ENCODE measurements around the gene TERF2IP.
A peak's percentile ranks its signal among the peaks of the same experiment; 100 is the strongest.

TERF2IP gene

DNA sequence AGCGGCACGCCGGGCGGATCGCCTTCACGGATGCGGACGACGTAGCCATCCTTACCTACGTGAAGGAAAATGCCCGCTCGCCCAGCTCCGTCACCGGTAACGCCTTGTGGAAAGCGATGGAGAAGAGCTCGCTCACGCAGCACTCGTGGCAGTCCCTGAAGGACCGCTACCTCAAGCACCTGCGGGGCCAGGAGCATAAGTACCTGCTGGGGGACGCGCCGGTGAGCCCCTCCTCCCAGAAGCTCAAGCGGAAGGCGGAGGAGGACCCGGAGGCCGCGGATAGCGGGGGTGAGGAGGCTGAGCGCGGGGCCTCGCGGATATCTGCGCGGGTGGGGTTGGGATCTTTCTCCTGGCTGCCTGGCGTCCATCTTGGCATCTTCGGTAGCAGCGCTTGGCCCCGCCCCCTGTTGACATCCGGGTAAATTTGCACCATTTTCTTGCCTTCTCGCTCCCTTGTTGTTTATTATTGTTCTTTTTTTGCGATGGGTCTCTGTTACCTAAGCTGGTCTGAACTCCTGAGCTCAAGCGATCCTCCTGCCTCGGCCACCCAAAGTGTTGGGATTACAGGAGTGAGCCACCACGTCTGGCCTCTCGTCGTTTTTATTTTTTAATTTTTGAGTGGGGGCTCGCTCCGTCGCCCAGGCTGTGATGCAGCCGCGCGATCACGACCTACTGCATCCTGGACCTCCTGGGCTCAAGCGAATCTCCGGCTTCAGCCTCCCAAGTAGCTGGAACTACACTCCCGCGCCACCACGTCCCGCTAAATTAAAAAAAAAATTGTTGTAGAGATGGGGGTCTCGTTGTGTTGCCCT is 898 bp downstream of the TERF2IP start:
- Histone ChIP-seq H3K4me1 (ENCODE audit: control insufficient read depth, insufficient read depth, low read length) (peaks cover 8% of the 10 kb centered on the region), H3K27me3 (ENCODE audit: control insufficient read depth, insufficient read depth, low read length) (no peaks in the 10 kb centered on the region), H3K36me3 (ENCODE audit: control insufficient read depth, insufficient read depth, low read length) (no peaks in the 10 kb centered on the region), H3K9ac (ENCODE audit: low read depth, low read length) (peak overlapping the region; percentile 88), H3K9me3 (ENCODE audit: control insufficient read depth, insufficient read depth, low read length) (no peaks in the 10 kb centered on the region), H3K4me3 (ENCODE audit: low read depth, low read length) (peak overlapping the region; percentile 96)

DNA sequence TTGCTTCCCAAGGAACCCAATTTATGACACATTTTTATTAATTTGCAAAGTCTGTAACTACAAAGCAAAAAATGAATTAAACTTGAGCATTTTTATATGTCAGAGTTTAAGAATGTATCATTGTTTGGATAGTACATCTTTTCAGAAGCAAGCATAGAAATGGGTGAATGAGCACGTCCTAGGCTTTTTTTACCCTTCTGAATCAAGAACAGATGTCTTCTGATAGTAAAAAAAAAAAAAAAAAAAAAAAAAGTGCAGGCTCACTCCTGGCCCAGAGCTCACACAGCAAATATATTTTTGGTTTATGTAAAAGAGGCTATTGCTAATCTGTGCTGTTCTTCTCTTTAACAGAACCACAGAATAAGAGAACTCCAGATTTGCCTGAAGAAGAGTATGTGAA is 6.3 kb downstream of the TERF2IP start:
- Histone ChIP-seq H3K36me3 (ENCODE audit: control insufficient read depth, insufficient read depth, low read length) (peaks cover 19% of the 10 kb centered on the region), H3K9me3 (ENCODE audit: control insufficient read depth, insufficient read depth, low read length) (no peaks in the 10 kb centered on the region), H3K27me3 (ENCODE audit: control insufficient read depth, insufficient read depth, low read length) (no peaks in the 10 kb centered on the region), H3K4me3 (ENCODE audit: low read depth, low read length) (no peak overlapping the region), H3K9ac (ENCODE audit: low read depth, low read length) (no peak overlapping the region), H3K4me1 (ENCODE audit: control insufficient read depth, insufficient read depth, low read length) (peaks cover 4% of the 10 kb centered on the region)

DNA sequence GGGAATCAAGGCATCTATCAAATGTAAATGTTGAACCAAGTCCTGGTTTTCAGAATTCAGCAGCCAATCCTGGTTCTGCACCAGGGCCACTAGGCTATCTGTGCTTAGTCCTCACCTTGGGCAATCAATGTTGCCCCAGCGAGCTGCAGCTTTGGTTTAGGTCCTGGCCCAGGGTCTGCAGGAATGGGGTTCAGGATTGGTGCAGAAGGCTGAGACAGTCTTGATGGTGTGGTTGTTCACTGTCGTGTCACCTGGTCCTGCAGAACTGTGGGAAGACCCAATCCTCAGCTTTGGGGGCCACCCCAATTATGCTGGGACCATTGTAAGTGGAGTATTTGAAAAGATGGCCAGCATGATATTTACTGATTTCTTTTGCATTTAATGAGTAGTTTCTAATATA is 10.6 kb downstream of the TERF2IP start:
- H3K4me3 ChIP-seq (ENCODE audit: low read depth, low read length): no peak overlapping the region
- no peaks in the 10 kb centered on the region for H3K4me1 ChIP-seq (ENCODE audit: control insufficient read depth, insufficient read depth, low read length)
- H3K36me3 ChIP-seq (ENCODE audit: control insufficient read depth, insufficient read depth, low read length): peaks cover 19% of the 10 kb centered on the region
- no peaks in the 10 kb centered on the region for H3K27me3 ChIP-seq (ENCODE audit: control insufficient read depth, insufficient read depth, low read length)
- no peak overlapping the region for H3K9ac ChIP-seq (ENCODE audit: low read depth, low read length)
- no peaks in the 10 kb centered on the region for H3K9me3 ChIP-seq (ENCODE audit: control insufficient read depth, insufficient read depth, low read length)

DNA sequence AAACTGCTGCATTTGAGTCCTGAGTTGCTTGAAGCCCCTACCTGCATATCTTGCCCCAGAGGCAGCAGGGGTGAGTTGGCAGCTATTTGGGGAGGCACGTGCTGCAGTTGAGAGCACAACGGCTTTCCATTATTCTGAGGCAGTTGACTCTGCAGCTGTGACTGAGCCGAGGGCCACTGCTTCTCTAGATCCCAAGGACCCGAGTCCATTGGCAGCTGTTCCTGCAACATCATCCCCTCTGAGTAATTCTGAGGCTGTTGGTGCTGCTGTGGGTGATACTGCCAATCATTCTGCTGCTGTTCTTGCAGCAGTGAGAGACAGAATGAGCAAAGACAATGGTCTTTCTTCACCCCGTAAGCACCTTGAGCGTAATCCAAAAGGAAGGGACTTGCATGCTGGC is 12.7 kb downstream of the TERF2IP start:
- Histone ChIP-seq H3K27me3 (ENCODE audit: control insufficient read depth, insufficient read depth, low read length) (no peaks in the 10 kb centered on the region), H3K4me3 (ENCODE audit: low read depth, low read length) (no peak overlapping the region), H3K9ac (ENCODE audit: low read depth, low read length) (no peak overlapping the region), H3K9me3 (ENCODE audit: control insufficient read depth, insufficient read depth, low read length) (no peaks in the 10 kb centered on the region), H3K4me1 (ENCODE audit: control insufficient read depth, insufficient read depth, low read length) (no peaks in the 10 kb centered on the region), H3K36me3 (ENCODE audit: control insufficient read depth, insufficient read depth, low read length) (peaks cover 17% of the 10 kb centered on the region)

DNA sequence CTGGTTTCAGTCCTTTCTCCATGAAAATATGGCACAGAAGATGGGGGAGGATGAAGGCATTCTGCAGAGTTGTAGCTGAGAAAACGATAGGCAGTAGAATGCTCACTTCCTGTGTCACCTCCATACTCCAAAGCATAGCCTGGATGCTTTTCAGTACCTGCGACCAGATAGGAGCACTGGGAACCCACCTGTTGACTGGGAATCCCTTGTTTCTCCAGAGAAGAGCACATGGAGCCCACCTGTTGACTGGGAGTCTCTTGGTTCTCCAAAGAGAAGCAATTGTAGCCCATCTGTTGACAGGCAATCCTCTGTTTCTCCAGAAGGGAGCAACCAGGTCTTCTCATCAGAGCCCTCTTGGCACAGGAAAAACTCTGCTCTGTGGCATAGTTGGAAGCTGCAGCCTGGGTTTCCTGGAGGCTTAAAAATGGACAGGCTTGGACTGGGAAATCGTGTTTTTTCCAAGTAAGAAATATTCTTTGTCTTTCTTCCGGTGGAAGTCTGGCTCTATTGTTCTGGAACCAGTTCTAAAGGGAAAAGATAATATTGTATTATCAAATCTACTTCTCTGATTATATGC is 13.2 kb downstream of the TERF2IP start:
- Histone ChIP-seq H3K9me3 (ENCODE audit: control insufficient read depth, insufficient read depth, low read length) (no peaks in the 10 kb centered on the region), H3K36me3 (ENCODE audit: control insufficient read depth, insufficient read depth, low read length) (peaks cover 12% of the 10 kb centered on the region)

DNA sequence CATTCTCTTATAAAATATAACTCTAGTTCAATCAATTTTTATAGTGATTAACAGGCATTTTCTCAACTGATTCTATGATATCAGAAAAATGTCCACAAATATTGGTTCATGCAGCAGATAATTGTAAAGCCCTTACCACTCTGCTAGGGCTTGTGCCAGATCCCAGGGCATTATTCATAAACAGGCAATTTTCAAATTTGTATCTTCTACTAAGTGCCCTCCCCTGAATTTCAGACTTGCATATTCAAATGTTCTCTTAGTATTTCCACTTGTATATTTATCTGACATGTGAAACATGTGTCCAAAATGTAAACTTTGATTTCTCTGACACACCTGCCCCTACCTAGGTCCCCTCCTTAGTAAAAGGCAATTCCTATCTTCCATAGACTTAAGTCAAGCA is 19.9 kb downstream of the TERF2IP start:
- H3K9me3 ChIP-seq (ENCODE audit: control insufficient read depth, insufficient read depth, low read length): no peaks in the 10 kb centered on the region
- no peak overlapping the region for H3K4me3 ChIP-seq (ENCODE audit: low read depth, low read length)
- no peak overlapping the region for H3K9ac ChIP-seq (ENCODE audit: low read depth, low read length)
- no peaks in the 10 kb centered on the region for H3K36me3 ChIP-seq (ENCODE audit: control insufficient read depth, insufficient read depth, low read length)
- no peaks in the 10 kb centered on the region for H3K4me1 ChIP-seq (ENCODE audit: control insufficient read depth, insufficient read depth, low read length)
- no peaks in the 10 kb centered on the region for H3K27me3 ChIP-seq (ENCODE audit: control insufficient read depth, insufficient read depth, low read length)

More for the DNA sequence above, 13.2 kb downstream of the TERF2IP start:
- Histone ChIP-seq H3K9ac (ENCODE audit: low read depth, low read length) (no peak overlapping the region), H3K4me3 (ENCODE audit: low read depth, low read length) (no peak overlapping the region), H3K4me1 (ENCODE audit: control insufficient read depth, insufficient read depth, low read length) (no peaks in the 10 kb centered on the region), H3K27me3 (ENCODE audit: control insufficient read depth, insufficient read depth, low read length) (no peaks in the 10 kb centered on the region)

DNA sequence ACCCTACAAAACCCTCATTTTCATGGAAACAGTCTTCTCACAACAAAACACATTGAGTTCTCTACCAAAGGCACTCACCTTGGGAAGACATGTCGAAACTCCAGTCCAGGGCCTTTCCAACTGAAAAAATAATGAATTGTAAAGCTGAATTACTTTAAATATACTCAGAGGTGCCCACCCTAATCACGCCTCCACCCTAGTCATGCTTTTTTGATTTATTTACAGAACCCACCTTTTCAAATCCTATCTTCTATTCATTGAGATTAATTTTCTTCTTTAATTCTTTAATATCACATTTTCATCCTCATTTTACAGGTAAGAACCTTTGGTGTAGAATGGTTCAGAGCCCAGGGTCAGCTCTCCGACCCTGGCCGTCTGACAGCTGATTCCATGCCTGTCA is 29.3 kb downstream of the TERF2IP start, which contains the start of gene CPHXL2:
CPHXL2 (minus strand) TSS at position 101 of the 400 bp plus-strand sequence; CDS start at position 91, 10 bp downstream.
- no peaks in the 10 kb centered on the region for H3K36me3 ChIP-seq (ENCODE audit: control insufficient read depth, insufficient read depth, low read length)
- no peaks in the 10 kb centered on the region for H3K4me1 ChIP-seq (ENCODE audit: control insufficient read depth, insufficient read depth, low read length)
- H3K9ac ChIP-seq (ENCODE audit: low read depth, low read length): no peak within 1 kb of the TSS
- H3K4me3 ChIP-seq (ENCODE audit: low read depth, low read length): no peak within 1 kb of the TSS
- H3K9me3 ChIP-seq (ENCODE audit: control insufficient read depth, insufficient read depth, low read length): no peaks in the 10 kb centered on the region
- no peaks in the 10 kb centered on the region for H3K27me3 ChIP-seq (ENCODE audit: control insufficient read depth, insufficient read depth, low read length)

DNA sequence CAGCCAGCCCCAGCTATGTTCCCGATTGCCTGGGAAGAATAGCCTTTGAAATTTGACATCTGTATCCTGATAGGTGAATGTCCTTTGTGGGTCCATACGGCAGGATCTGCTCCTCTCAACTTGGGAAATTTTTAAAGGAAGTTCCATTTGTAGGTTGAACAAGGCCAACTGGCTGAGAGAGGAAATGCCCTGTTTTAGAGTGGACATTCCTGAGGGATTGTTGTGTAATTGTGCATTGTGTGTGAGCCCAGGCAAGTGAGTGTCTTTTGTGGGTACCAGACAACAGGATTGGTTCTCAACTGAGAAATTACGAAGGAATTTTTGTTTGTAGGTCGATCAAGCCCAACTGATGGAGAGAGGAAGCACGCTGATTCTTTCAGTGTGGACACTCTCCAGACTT is 31.8 kb downstream of the TERF2IP start:
- Histone ChIP-seq H3K4me1 (ENCODE audit: control insufficient read depth, insufficient read depth, low read length) (no peaks in the 10 kb centered on the region), H3K36me3 (ENCODE audit: control insufficient read depth, insufficient read depth, low read length) (no peaks in the 10 kb centered on the region), H3K27me3 (ENCODE audit: control insufficient read depth, insufficient read depth, low read length) (no peaks in the 10 kb centered on the region), H3K9me3 (ENCODE audit: control insufficient read depth, insufficient read depth, low read length) (peaks cover 4% of the 10 kb centered on the region), H3K4me3 (ENCODE audit: low read depth, low read length) (no peak overlapping the region), H3K9ac (ENCODE audit: low read depth, low read length) (no peak overlapping the region)

DNA sequence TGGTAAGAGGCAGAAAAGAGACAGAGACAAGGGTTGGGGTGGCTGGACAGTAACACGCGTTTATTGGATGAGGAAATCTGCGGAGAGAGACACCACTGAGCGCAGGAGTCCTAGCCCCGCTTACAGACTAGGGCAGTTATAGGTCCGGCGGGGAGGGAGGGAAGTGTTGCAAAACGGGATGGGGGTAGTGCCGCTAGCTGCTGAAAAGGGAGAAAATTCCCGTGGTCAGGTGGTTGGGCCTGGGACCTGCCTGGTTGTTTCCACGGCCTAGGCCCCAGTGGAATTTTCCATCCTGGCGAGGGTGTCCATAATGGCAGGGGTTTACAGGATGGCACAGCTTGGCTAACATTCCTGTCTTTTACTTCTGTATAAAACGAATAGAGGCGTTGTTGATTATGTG is 34.7 kb downstream of the TERF2IP start:
- Histone ChIP-seq H3K36me3 (ENCODE audit: control insufficient read depth, insufficient read depth, low read length) (no peaks in the 10 kb centered on the region), H3K9ac (ENCODE audit: low read depth, low read length) (no peak overlapping the region), H3K27me3 (ENCODE audit: control insufficient read depth, insufficient read depth, low read length) (no peaks in the 10 kb centered on the region), H3K4me1 (ENCODE audit: control insufficient read depth, insufficient read depth, low read length) (no peaks in the 10 kb centered on the region), H3K9me3 (ENCODE audit: control insufficient read depth, insufficient read depth, low read length) (peaks cover 4% of the 10 kb centered on the region), H3K4me3 (ENCODE audit: low read depth, low read length) (no peak overlapping the region)

DNA sequence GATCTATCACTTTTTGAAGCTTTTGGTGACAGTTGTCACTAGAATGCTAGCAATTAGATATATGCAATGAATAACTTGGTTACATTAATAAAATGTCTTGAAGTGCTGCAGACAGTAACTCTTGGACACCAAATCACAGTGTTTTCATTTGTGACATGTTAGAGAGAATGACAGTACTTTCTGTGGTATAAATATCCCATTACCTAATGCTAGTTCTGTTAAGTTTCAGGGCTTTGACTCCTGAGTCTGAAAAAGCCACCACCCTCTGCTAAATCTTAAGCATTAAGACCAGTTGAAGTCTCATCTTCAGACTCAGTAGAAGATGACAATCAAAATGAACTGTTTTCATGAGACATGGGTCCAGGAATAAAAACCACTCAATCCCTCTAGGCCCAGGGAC is 39.8 kb downstream of the TERF2IP start:
- Histone ChIP-seq H3K9ac (ENCODE audit: low read depth, low read length) (no peak overlapping the region), H3K9me3 (ENCODE audit: control insufficient read depth, insufficient read depth, low read length) (peaks cover 4% of the 10 kb centered on the region), H3K4me1 (ENCODE audit: control insufficient read depth, insufficient read depth, low read length) (no peaks in the 10 kb centered on the region), H3K27me3 (ENCODE audit: control insufficient read depth, insufficient read depth, low read length) (no peaks in the 10 kb centered on the region), H3K4me3 (ENCODE audit: low read depth, low read length) (no peak overlapping the region), H3K36me3 (ENCODE audit: control insufficient read depth, insufficient read depth, low read length) (no peaks in the 10 kb centered on the region)

DNA sequence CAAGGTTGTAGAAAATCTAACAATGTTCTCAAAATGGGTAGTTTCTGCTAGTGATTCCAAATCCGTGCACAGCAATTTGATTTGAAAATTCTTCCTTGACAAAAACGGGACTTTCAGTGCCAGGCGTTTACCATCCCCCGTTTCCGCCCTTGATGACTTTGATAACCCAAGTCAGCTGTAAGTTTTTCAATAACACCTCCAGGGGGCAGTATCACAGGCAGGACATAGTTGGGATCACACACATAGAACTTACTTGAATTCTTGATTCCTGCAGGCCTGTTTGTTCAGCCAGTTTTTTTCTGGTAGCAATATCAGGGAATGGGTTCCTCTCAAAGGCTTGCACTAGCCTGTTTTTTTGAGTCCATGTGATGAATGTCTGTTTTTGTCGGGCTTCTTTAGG is 48.1 kb downstream of the TERF2IP start:
- H3K27me3 ChIP-seq (ENCODE audit: control insufficient read depth, insufficient read depth, low read length): no peaks in the 10 kb centered on the region
- H3K9ac ChIP-seq (ENCODE audit: low read depth, low read length): no peak overlapping the region
- H3K9me3 ChIP-seq (ENCODE audit: control insufficient read depth, insufficient read depth, low read length): no peaks in the 10 kb centered on the region
- peaks cover 2% of the 10 kb centered on the region for H3K4me1 ChIP-seq (ENCODE audit: control insufficient read depth, insufficient read depth, low read length)
- H3K4me3 ChIP-seq (ENCODE audit: low read depth, low read length): no peak overlapping the region
- no peaks in the 10 kb centered on the region for H3K36me3 ChIP-seq (ENCODE audit: control insufficient read depth, insufficient read depth, low read length)

DNA sequence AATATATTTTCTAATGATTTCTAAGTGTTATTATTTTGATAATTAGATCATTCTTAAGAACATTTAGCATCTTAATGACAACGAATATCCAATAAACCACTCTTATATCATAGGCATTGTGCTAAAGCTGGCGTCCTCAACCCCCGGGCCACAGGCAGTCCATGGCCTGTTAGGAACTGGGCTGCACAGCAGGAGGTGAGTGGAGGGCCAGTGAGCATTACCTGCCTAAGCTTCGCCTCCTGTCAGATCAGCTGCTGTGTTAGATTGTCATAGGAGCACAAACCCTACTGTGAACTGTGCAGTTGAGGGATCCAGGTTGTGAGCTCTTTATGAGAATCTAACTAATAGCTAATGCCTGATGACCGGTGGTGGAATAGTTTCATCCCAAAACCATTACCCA is 50.0 kb downstream of the TERF2IP start:
- Histone ChIP-seq H3K4me3 (ENCODE audit: low read depth, low read length) (no peak overlapping the region), H3K36me3 (ENCODE audit: control insufficient read depth, insufficient read depth, low read length) (no peaks in the 10 kb centered on the region), H3K9me3 (ENCODE audit: control insufficient read depth, insufficient read depth, low read length) (no peaks in the 10 kb centered on the region), H3K4me1 (ENCODE audit: control insufficient read depth, insufficient read depth, low read length) (peaks cover 6% of the 10 kb centered on the region), H3K9ac (ENCODE audit: low read depth, low read length) (no peak overlapping the region), H3K27me3 (ENCODE audit: control insufficient read depth, insufficient read depth, low read length) (no peaks in the 10 kb centered on the region)
